SU-DHL-6 (cell line): ENCODE data around the gene NUP85.

Experiments
- CTCF ChIP-seq: fragments of 200-600 bp; sonication (generic); IDR thresholded peaks from one replicate; pipeline ENCODE4 v1.5.1; 2017; ENCODE audit warnings: antibody characterized with exemption, mild to moderate bottlenecking, low read length, moderate library complexity; ENCODE audit not compliant: insufficient read depth, poor library complexity, severe bottlenecking
- EZH2phosphoT487 ChIP-seq: fragments of 200-600 bp; sonication (generic), shearing (Covaris generic); conservative IDR thresholded peaks from 2 replicates; pipeline ENCODE4 v1.6.1; 2018; ENCODE audit warnings: mild to moderate bottlenecking, antibody characterized with exemption, low read length, moderate library complexity, mixed read lengths

- no peak for TF ChIP-seq EZH2phosphoT487
- TF ChIP-seq CTCF: no peak
Observed at GRCh38 chr17:75173526-75173925, 32.0 kb upstream of the NUP85 start.
